GM18526 (cell line): ENCODE measurements around the gene RAB9A.

Source experiments
- POLR2A ChIP-seq: IDR thresholded peaks from 3 replicates; pipeline ENCODE4 v1.6.1; 2011; ENCODE audit not compliant: insufficient read length; ENCODE audit errors: extremely low read depth

The RAB9A gene

DNA sequence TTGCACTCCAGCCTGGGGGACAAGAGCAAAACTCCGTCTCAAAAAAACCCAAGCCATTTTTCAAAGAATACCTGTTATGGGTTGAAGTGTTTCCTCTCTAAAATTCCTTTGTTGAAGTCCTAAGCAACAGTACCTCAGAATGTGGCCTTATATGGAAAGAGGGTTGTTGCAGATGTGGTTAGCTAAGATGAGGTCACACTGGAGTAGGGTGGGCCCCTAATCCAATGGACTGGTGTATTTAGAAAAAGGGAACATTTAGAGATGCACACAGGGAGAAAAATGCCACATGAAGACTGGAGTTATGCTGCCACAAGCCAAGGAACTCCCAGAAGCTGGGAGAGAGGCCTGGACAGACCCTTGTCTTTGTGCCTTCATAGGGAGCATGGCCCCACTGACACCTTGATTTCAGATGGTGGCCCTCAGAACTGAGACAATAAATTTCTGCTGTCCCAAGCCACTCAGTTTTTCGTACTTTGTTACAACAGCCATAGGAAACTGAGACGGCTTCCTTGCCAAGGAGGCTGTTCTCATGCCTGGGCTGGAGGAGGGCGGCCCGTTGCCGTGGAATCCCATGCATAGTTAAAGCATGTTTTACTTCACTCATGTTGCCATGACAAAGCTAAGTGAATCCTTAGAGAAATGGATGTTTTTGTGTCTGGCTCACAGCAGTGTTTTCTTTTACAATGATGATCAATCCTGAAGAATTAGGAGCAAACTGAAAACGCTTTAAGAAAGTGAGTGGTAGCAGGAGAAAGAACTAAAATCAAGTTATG, 29.0 kb downstream of the RAB9A start:
- no peak for TF ChIP-seq POLR2A

DNA sequence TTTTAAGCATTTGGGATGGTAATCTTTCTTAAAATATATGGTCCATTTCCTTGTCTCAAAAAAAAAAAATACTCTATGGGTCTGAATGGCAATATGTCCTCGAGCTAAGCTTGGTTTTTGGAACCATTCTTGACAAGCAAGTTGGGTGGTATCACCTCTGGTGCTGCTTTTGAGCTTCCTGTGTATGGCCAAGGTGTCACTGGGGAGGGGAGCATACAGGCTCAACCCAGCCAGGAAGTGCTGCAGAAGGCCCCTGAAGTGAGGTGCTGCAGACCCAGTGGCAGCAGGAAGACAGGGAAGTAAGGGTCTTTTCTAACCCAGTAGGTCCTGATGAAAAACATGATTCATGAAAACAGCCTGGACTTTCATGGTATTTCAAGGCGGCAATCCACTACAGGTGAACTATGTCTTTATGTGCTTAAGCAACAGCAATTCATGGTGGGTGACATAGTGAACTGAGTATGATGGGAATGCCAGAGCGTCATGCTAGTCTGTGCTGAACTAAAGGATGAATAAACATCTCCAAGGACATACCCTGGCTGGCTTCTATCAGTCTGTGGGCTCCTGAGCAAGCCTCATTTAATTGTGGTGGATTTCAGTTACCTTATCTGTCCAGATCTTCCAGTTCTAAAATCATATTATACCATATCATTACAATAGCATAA, 30.4 kb downstream of the RAB9A start:
- TF ChIP-seq POLR2A: no peak

DNA sequence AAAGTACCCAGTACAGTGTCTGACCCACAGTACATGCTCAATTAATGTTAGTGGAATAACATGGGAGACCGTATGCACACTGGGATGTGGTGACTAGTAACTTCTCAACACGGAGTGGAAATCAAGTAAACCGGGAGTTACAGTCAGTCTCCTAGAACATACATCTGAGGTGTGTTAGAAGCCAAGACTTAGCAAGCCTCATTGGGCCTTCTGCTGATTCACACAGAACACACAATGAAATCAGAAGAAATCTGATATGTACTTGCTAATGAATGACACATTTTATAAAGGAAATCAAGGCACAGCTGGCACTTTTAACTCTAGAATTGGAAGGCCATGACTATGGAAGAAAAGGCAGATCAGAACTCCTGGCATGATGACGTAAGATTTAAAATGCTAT, 32.4 kb downstream of the RAB9A start:
- TF ChIP-seq POLR2A: no peak

DNA sequence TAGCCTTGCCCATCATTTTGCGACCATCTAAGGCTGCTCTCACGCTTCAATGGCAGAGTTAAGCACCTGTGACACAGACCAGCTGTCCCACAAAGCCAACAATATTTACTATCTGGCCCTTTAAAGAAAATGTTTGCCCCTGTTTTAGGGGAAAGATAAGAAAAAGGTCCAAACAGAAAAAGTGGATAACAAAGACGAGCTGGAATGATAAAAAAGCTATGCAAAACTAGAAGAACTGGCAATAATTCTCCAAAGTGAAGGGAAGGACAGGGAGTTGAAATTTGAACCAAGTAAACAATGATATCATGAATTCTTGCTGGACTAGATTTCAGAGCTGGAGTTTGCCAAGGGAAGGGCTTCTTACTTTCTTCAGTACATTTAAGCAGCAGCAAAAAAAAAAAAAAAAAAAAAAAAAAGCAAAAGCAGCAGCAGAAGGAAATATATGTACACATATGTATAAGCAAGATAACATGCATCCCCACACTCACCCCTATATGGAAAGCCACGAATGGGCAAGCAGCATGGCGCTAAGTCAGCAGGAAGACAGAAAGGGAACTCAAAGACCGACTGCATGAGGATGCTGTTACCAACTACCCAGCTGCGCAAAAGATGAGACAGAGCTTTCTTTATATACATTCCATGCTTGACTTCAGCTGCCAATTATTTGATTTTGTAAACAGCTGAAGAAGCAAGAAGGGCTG, 33.0 kb downstream of the RAB9A start:
- no peak for TF ChIP-seq POLR2A

DNA sequence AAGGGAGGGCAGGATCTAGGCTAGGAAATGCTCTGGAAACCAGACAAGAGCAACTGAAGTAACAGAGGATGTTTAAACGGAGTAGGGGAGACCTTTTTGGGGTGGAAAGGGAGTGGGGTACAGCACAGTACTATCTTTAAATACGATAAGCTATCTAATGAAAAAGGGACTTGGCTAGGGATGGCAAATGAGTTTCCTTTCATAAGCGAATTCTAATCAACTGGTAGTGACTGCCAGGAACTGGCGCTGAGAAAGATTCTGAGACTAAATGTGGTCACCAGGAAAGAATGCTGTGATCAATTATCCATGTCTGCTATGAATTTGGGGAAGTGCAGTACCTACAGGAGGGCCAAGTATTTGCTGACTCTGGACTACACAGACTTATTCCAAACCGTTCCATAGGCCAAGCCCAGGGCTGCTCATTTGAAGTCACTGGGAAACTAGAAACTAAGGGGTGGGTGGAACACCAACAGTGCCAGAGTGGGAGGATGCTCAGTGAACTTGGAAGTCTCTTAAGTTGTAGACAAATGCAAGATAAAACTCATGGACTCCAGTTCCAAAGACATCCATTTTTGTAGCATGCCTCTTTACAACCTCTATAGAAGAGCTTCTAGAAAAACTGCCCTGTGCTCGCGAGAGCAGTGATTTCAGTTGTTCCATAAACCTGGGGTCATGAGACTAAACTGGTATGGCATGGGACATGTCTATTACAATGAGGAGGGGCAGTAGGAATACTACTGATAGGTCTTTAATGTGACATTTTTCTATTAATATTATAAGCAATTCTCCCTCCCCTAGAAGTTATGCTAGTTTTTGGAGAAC, 43.5 kb downstream of the RAB9A start:
- TF ChIP-seq POLR2A: no peak

DNA sequence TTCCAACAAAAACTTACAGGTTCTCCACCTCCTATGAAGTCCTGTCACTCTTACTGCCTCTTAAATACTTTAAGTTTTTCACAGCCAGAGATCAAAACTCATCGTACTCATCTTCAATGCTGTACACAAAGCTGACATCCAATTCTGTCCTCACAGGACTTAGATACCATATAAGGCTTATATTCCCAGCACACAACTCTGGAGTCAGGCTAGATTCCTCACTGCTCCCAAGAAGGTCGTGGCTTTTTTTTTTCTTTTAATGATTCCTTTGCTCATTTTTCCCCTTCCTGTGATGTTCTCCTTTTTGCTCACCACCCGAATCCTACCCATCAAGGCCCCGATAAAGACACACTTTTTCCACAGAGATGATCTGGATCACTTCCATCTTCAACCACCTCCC, 44.6 kb downstream of the RAB9A start:
- no peak for TF ChIP-seq POLR2A

DNA sequence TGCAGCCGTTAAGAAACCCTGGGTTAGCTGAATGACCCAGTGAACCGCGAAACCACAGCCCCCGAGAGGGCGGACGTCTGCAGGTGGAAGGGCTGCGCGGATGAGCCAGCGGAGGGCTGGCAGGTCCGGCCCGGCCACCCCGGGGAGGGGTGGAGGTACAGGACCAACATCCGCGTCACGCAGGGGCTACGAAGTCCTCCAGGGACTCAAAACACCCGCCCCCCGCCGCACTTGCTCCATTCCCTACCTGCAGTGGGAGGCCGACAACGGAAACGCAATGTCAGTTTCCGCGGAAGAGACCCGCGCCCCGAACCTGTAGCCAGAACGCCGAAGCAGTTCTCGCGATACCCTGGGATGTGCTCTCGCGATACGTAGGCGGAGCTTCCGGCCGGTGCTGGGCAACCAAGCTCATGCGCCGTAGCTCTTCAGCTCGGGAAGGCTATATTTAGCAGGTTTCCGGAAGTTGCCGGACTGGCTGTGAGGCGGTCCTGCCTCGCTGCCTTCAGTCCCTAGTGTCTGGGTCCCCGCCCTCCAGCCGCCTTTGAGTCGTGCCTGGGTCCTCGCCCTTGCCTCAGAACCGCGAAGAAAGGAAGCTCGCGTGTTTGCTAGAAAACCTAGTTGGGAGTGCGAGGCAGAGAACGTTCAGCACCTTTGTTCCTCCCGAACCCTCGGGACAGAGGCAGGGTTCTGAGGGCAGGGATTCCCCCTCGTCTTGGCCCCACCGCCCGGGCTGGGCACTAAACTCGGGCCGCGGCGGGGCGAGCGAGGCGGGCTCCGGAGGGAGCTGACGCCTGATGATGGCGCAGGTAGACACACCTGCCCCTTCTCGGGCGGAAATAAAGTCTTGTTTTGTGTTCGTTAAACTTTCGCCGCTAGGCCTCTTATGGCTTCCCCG, 45.6 kb downstream of the RAB9A start, which contains the start of the genes OFD1 and TRAPPC2:
TSS of gene OFD1 (plus strand) at position 471 of the 895 bp plus-strand sequence. CDS start at position 795, 324 bp downstream.
TSS of gene TRAPPC2 (minus strand) at position 343 of the 895 bp plus-strand sequence. CDS start 14,657 bp downstream, outside the sequence.
- TF ChIP-seq POLR2A: peak; percentile 85

DNA sequence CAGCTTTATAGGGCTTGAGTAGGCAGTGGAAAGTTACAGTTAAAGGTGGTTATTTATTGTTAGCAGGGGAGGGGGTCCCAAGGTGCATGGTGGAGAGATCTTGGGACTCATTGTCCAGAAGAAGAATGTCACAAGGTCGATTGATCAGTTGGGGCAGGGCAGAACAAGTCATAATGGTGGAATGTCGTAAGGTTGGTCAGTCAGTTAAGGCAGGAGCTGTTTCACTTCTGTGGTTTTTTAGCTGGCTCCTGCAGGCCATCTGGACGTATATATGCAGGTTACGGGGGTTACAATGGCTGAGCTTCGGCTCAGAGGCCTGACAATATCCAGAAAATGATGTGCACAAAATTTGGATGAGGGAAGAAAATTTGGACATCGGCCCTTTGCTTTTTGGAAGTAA, 52.8 kb downstream of the RAB9A start:
- no peak for TF ChIP-seq POLR2A

DNA sequence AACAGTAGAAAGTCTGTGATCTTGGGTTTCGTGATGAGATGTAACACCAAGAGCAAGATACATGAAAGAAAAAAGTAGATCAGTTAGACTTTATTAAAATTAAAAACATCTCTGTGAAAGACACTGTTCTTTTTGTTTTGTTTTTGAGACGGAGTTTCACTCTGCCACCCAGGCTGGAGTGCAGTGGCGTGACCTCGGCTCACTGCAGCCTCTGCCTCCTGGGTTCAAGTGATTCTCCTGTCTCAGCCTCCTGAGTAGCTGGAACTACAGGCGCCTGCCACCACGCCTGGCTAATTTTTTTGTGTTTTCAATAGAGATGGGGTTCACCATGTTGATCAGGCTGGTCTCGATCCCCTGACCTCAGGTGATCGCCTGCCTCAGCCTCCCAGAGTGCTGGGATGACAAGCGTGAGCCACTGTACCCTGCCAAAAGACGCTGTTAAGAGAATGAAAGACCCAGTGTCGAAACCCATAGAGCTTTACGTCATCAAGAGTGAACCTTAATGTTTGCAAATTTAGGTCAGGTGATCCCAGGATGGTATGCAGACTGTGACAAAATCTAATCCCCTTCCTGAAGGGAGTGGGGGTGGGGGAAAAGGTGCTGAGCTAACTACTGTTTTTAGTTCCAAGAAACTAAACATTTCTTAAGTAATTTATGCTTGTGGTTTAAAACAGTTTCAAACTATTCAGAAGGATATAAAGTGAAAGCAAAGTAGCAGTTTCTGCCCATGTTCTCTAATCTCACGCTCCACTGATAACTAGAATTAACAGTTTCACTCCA, 53.7 kb downstream of the RAB9A start:
- TF ChIP-seq POLR2A: peak; percentile 15

DNA sequence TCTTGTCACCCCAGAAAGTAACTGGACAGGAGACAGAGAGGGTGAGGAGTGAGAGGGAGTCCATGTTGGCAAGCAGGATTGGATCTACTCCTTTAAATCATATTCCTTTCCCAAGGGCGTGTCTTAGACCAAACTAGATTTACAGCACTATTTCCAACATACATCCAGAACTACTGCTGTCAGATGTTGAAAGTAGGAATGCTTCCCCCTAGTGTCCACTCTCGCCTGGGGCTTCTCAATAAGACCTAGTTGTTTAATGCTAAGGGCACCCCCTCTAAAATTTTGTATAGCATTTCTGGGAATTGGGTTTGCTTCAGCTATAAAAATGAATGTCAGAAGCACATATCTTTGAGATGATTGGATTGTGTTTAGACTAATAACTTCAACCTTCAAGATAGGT, 58.9 kb downstream of the RAB9A start:
- TF ChIP-seq POLR2A: no peak

DNA sequence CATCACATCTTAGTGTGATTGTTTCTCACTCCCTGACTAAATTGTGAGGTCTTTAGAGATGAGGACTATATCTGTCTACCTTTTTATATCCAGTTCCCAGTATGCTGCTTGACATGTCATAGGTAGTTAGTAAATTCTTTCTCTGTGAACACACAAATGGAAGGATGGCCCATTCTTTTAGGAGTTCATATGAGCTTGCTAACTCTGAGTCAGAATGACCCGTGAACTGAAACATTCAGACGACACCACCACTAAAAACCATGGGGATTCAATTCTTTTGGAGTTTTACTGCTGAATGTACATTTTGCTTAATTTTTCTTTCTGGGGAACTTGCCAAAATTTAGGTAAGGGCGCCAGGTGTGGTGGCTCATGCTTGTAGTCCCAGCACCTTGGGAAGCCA, 59.6 kb downstream of the RAB9A start:
- TF ChIP-seq POLR2A: no peak

DNA sequence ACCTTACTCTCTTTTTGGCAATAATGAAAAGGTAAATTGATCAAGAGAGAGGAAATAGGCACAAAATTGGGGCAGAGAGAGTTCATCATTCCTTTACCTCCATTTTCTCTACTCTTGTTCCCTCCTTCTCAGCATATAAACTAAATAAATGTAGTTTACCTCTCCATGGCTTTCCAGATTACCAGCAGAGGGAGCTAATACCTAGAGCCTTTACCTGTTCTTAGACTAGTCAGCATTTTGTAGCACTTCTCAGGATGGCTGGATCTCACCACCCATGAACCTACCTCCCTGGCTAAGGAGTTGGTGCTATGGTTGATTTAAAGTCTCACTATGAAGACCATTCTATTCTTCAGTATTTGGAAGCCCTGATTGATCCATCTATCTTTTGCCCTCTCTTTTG, 61.3 kb downstream of the RAB9A start:
- no peak for TF ChIP-seq POLR2A

DNA sequence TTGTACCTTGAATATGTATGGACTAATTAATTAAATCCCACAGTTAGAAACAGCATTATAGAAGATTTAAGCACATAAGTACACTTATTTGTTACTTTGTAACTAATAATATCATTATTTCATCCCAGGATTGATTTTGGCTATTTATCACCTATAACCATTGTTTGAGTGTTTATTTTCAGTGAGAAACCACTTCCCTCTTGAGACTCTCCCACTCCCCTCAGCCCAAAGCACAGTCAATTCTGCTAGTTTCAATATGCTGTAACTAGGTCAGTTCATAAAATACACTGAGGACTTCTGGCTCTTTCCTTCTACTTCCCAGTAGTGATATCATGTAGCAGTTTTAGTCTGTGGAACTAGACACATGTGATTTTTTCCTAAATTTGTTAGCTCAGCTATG, 61.9 kb downstream of the RAB9A start:
- TF ChIP-seq POLR2A: no peak
